Right ventricle myocardium superior (tissue), 1 donor: Measurements from ENCODE around the gene IQSEC3. TPM values are rescaled to one million over a fixed set of nuclear protein-coding genes. Genes with fewer than 3 reads are reported as not detected.
A peak's percentile ranks its signal among the peaks of the same experiment; 100 is the strongest.

Experiments used
- ATAC-seq: fragments of 200-7000 bp; cut with Tn5 transposase; one replicate; pipeline ENCODE4 v1.9.1; 2020; ENCODE audit warnings: mild to moderate bottlenecking; ENCODE audit not compliant: poor library complexity
- DNase-seq: peaks from one replicate; pipeline ENCODE4 v3.0.0-alpha.2; 2020
- intact Hi-C: fragments of 100-400 bp; cut with DNase I; formaldehyde crosslinking; loops from one replicate; pipeline ENCODE4 v1.11.2; 2022
- total RNA-seq: library from RNA; stranded (reverse); fragmentation: NEBNext Ultra II Directional; extraction: Animal tissue kit (Norgen Biotek cat#: 25700); gene quantifications from one replicate; pipeline ENCODE4 v1.2.1, GENCODE V29; 2021
- donor health status: DM: no; HTN: yes; CAD: no; lungs with severe emphysema.

Gene IQSEC3
- total RNA-seq, 1 donor from 2014 or later: 1.5 TPM

DNA sequence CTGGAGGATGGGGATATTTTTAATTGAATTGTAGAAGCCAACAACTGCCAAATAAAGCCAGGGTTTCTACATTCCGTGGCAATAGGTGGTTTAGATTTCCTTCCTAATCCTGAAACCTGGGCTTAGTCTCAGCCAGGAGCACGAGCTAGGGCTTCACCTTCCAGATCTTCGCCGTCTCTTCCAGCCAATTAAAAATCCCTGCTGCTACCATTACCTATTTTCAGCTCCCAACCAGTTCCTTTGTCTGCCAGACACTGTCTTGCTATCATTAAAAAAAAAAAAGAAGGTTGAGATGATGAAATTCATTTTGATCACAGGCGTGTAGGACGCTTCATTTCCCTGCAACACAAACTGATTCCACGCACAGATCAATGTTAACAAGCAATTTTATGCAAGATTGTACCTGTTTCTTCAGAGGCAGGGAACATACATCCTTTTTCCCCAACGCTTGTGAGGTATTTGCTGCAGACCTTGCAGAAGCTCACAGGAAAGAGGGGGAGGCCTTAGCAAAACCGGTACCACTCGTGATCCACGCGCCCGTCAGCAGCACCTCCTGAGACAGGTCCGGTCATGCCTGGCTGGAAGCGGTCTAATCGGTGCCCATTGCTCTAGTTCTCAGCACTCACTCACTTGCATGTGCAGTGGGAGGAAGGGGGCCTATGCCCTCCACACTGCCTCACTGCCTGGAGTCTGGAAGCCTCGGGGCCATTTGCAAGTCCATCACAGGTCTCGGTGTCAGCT lies 82.3 kb downstream of the IQSEC3 start:
- no peak for ATAC-seq
- DNase-seq: no peak
- intact Hi-C loops: no loop called here

DNA sequence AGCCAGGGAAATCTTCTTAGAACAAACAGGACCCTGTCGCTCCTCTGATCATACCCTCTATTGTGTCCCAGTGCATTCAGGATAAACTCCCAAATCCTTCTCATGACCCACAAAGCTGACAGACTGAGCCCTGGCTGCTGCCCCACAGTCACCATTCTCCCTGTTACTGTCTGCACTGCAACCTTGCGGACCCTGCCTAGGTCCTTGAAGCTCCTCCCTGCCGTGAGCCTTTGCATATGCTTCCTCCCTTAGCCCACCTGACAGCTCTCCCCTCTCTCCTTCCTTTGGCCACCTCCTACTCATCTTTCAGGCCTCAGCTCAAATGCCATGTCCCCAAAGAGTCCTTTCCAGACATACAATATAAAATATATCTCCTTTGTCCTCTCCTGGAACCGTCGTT lies 85.0 kb downstream of the IQSEC3 start:
- ATAC-seq (no peak), DNase-seq (no peak)
- intact Hi-C loops: no loop called here

DNA sequence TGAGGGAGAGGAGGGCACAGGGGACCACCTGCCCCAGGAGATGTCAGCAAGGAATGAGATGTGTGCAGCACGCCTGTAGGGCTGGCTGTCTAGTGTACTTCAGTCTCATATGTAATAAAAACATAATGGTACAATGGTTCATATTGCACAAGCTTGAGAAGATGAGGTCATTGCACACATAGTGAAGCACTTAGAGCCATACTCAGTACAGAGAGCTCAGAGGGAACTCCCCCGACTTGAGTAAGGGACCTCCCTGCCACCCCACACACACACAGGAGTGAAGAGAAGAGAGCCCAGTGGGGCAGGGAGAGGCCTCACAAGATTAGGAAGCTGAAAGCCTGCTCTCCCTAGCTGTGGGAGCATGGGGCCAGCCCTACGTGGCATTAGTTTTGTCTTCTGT lies 85.9 kb downstream of the IQSEC3 start:
- DNase-seq: no peak
- ATAC-seq: no peak
- intact Hi-C loops: no loop called here

DNA sequence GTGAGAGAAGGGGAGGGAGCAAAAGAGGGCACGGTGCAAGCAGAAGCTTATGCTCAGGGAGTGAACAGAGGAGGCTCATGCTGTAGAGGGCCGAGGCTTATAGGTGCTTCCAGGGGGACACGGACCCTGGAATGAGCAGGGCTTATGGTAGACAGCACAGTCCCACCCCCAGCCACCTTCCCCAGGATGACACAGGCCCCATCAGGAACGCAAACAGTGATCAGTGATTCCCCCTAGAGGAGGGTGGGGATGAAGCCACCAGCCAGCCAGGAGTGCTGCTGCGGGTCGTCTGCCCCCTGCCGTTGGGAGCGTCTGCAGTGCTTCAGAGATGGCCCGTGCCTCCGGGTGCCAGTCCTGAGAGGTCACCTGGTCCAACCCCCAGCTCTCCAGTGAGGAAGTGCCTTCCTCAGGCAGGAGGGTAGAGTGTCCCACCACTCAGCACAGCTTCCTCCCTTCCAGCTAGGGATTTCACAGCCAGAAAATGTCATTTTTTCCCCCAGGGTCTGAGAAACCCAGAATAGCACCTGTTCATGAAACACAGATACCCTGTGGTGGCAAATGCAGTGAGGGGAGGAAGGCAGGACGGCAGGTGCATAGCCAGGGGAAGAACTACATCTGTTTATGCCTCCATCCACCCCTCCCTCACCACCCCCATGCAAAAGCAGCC lies 86.6 kb downstream of the IQSEC3 start:
- intact Hi-C loops: no loop called here
- DNase-seq: peak; percentile 70
- peak; percentile 84 for ATAC-seq

DNA sequence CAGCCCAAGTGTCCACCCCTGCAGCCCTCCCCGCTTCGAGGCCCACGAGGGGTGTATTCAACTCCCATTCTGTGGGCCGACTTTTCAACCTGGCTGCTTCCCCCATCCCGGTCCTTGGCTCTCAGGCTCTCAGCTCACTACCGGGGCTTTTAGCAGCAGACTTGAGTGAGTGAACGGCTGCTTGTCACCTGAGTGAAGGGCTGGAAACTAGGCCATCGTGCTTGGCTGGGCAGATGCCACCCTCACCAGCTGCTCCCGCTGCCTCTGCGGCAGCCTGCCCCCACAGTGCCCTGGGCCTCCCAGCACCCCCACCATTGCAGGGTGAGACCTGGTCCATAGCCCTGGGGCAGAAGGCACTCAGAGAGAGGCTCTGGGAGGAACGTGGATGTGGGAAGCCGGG lies 87.5 kb downstream of the IQSEC3 start:
- intact Hi-C loops: no loop called here
- ATAC-seq (no peak), DNase-seq (no peak)

DNA sequence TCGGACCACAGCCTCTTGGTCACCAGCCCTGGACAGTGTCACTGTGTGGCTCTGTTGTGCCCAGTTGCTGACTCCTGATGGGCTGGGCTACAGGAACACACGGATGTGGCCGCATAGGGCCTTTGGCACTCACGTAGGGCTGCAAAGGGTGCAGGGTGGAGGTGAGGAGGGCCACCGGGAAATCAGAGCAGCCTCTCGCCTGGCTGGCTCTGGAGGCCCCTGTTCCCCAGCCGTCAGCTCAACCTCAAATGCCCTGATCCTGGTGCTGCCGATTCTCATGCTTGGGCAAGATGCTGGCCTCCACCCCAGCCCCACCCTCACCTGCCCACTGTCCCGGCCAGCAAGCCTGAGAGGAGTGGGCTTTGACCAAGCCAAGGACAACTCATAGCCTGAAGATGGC lies 88.4 kb downstream of the IQSEC3 start:
- intact Hi-C loops: no loop called here
- ATAC-seq (no peak), DNase-seq (no peak)

DNA sequence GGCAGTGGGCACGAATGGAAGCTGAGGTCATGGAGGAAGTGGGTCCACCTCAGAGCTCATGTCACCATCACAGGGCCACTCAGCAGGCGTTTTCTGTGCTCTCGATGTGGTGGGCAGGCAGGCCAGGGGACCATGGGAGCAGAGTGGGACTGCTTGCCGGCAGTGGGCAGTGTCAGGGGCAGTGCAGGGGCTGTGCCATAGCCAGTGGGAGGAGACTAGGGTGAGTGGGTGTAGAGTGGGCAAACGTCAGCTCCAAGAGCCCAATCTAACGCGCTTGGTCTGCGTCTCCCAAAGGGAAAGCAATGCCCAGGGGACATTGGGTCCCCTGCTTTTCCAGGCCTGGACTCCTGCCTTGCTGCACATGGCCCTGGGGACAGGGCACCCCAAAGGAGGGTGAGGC lies 89.1 kb downstream of the IQSEC3 start:
- ATAC-seq (no peak), DNase-seq (no peak)
- intact Hi-C loops: no loop called here

DNA sequence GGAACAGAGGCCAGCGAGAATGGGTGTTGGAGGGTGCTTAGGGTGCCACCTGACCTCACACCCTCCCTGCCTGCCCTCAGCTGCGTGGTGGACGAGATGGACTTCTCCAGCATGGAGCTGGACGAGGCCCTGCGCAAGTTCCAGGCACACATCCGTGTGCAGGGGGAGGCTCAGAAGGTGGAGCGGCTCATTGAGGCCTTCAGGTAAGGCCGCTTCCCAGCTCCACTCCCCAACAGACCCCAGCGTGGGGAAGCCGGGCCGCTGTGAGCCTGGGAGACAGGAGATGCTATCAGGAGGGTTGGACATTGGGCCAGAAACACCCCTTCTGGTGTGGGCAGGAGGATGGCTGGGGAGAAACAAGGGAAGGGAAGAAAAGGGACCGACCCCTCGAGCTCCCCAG lies 90.4 kb downstream of the IQSEC3 start:
- no peak for DNase-seq

DNA sequence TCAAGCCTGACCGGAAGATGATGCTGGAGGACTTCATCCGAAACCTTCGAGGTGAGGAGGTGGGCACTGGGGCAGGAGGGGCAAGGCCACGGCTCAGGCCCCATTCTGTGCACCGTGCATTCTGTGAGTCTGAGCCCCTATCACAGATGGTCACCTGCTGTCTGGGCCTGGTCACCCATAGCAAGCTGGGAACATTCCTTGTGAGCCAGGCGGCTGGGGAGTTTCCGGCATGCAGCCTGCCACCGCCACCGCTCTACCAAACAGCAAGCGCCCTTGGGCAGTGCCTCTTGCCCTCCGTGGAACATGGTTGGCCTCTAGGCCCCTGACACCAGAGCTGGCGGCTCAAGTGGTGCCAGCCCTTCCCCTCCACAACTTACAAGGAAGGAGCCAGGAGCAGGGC lies 91.1 kb downstream of the IQSEC3 start:
- ATAC-seq (no peak), DNase-seq (no peak)
- intact Hi-C loops: no loop called here

More for the DNA sequence above, 90.4 kb downstream of the IQSEC3 start:
- no peak for ATAC-seq
- intact Hi-C loops: no loop called here

DNA sequence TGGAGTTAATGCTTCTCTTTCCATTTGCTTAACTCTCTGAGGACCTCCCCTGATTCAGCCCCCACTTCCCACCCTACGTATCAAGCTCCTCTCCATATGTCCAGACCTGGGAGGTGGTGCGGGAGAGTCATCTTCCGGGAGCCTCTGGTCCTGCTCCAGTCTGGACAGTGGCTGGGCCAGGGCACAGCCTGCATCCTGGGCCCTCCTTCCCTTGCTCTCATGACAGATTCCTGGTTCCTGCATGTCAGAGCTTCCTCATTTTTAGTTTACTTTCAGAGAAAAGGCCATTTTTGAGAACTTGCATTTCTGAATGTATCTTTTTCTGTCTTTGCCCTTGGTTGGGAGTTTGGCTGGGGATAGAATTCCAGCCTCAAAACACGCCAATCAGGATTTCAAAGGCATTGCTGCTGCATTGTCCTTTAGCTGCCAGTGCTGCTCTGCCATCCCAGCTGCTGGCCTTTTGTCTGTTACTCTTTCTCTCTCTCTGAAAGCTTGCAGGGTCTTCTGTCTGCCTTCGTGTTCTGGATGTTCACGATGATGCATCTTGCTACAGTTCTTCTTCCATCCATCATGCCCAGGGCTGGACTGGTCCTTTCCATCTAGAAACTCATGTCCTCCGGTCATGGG lies 92.7 kb downstream of the IQSEC3 start:
- no peak for DNase-seq
- no peak for ATAC-seq
- intact Hi-C loops: no loop called here

DNA sequence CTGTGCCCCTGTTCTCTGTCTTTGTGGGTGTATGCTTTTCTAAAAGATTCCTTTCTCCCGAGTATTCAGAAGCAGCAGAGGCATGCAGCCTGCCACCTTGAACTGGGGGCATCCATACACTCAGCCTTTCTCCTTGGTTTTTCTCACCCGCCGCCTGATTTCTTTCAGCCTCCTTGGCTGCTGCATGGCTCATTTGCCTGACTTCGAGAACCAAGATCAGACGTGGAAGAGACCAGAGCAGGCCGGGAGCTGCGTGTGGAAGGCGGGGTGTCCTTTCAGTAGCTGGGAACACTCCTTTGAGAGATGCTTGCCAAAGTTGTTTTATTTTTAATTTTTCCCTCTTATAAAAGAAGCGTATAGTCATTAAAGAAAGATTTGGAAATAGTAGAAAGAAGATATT lies 94.3 kb downstream of the IQSEC3 start:
- intact Hi-C loops: no loop called here

DNA sequence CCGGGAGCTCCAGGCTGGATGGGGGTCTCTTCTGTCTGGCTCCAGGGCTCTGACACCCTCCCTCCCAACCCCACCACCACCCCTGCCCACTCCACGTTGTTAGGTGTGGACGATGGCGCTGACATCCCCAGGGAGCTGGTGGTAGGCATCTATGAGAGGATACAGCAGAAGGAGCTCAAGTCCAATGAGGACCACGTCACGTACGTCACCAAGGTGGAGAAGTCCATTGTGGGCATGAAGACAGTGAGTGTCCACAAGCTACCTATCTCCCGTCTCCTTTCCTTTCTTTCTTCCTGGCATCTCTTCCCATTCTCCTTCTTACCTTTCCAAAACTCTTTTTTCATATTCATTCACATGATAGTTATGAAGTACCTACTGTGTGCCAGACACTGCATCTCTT lies 95.3 kb downstream of the IQSEC3 start:
- intact Hi-C loops: no loop called here
- DNase-seq (no peak), ATAC-seq (no peak)

More for the DNA sequence above, 94.3 kb downstream of the IQSEC3 start:
- DNase-seq: no peak
- ATAC-seq: no peak

DNA sequence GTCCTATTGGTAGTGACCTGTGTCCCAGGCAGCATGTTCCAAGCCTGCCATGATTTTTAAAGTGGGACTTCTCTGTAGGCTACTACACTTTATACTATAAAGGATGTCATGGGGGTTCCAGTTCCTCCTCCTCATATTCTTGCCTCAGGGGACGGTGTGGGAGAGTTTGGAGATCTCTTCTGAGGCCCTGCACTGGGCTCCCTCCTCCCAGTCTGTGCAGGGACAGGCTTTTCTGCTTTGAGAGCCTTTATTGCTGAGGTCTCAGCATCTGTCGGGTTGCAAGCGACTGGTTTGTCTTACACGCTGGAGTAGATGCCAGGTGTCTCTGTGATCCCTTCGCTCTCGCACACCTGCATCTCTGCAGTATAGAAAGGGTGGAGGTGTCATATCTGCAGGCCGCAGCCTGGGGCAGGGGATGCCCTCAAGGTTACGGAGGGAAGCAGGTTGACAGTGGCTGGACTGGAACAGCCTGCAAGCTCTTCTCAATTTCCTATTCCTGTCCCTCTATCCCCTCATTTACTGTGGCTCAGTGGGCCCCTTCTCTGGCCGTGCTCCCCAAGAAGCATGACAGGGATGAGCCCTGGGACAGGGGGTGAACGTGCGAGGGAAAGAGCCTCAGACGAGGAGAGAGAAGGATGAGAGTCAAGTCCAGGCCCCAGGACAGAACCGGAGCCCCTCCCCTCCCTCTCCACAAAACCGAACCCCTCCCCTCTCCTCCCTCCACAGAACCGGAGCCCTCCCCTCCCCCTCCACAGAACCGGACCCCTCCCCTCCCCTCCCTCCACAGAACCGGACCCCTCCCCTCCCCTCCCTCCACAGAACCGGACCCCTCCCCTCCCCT lies 96.1 kb downstream of the IQSEC3 start:
- DNase-seq (no peak), ATAC-seq (no peak)
- intact Hi-C loops: no loop called here

DNA sequence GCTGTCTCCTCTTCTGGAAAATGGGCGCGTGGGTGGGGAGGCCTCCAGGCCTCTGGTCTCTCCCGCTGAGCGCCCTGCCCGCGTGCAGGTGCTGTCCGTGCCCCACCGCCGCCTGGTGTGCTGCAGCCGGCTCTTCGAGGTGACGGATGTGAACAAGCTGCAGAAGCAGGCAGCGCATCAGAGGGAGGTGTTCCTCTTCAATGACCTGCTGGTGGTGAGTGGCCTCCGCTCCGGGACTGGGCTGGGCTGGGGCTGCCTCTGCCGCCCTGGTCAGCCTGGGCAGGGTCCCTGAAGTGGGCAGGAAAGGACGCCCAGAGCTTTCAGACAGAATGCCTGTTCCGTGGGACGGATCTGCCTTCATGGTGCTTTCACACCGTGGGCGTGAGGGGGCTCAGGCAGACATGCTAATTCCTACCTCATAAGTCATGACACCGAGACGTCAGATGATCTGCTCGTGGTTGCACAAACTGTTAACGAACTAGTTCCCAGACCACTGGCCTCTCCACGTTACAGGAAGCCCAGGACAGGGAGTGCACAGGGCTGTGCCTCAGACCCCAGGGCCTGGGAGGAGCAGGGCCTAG lies 96.9 kb downstream of the IQSEC3 start:
- DNase-seq (no peak), ATAC-seq (no peak)
- intact Hi-C loops: no loop called here

DNA sequence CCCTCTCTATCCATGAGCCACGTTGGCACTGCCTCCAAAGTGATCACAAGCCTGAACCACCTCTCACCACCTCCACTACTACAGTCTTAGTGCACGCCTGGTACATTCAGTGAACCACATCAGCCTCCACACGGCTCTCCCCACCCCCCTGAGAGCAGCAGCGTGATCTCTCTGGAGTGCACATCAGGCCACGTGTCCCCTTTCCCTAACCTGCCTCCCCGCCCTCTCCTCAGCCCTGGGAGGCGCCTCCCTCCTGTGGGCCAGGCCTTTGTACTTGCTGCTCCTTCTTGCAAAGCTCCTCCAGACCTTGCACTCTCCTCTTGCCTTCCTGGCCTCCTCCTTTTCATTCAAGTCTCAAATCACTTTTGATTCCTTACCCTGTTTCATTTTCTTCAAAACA lies 97.6 kb downstream of the IQSEC3 start:
- DNase-seq: no peak
- ATAC-seq: no peak
- intact Hi-C loops: no loop called here

DNA sequence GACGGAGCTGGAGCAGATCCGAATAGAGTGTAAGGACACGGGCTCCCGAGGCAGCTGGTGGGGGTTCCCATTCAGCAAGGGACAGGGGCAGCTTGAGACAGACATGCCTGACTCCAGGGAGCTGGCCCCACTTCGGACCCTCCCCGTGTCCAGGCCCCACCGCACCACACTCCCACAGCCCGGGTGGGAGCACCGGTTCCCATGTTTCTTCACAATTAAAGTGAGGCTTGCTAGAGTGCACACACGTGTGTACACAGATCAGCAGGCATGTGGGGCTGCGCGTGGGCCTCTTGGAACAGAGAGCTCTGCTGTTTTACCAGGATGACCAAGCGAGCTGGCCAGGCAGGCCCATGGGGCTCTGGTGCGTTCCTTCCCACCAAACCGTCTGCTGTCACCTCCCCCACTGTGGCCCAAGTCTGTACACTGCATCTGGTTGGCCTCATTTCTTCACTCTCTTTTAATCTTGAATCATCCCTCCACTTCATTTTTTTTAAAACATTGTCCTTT lies 99.3 kb downstream of the IQSEC3 start:
- DNase-seq (no peak), ATAC-seq (no peak)
- intact Hi-C loops: no loop called here

DNA sequence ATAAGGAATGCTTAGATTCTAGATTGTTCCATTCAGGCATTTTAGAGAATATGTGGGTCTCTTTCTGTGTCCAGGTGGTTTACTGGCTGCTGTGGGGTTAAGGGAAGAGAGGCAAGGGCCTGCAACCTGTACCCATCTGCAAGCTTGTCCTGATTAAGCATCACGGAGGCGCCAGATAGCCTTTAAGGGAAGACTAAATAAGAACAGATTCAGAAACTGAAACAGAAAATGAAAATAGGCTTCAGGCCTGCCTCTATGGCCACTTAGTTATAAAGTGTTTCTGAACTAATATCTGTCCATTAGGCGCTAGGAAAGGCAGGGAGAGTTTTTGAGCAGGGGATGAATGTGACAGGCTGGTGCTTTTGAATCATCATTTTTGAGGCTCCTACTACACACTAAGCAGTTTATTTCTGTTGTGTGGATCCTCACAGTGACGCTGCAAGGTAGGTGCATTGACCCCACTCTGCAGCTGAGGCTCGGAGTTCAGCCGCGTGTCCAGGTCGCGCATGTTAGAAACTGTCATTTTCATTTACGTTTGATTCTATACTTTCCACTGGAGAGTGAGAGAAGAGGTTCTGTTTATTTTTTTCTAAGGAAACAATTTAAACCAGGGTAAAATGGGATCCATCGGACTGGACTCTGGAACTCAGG lies 100.0 kb downstream of the IQSEC3 start:
- intact Hi-C loops: no loop called here
- no peak for ATAC-seq
- no peak for DNase-seq

DNA sequence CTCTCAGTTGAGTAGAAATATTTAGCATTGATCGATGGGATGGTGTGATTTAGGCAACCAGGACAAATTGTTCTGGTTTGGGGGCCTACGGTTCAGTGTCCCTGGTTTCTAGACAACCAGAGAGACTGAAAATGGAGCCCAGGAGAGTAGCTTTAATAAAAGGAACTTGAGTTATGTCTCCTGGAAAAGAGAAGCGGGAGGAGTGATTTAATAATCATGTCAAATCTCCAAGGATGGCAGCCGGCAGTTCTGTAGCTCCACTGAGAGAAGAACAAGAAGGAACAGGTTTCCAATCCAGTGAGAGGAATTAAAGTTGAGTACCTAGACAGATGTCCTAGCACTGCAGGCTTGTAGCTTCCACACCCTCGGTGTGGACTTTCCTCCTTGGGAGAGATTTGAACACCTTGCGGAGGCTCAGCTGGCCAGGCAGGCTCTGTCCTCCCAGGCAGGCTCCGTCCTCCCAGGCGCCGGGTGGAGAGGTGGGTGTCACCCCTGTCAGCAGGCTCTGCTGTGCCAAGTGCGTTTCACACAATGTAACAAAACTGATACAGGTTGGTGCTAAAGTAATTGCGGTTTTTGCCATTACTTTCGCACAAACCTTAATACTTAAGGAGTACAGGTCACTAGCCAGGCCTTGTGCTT lies 101.5 kb downstream of the IQSEC3 start:
- intact Hi-C loops: no loop called here
- no peak for ATAC-seq
- no peak for DNase-seq
